B cell (primary cell): ENCODE data around the gene MCRIP2. TPM values are rescaled to one million over a fixed set of nuclear protein-coding genes. Genes with fewer than 3 reads are reported as not detected.

Source experiments
- ATAC-seq: fragments of 200-7000 bp; cut with Tn5 transposase; one replicate; pipeline ENCODE4 v1.10.0; 2021; ENCODE audit warnings: low read depth, mild to moderate bottlenecking, moderate number of reproducible peaks, moderate library complexity
- CTCF ChIA-PET: fragments of 350-600 bp; sonication (Branson Sonifier 250); formaldehyde crosslinking; loops from one replicate; lab custom pipeline; 2021; ENCODE audit warnings: antibody characterized with exemption, inconsistent platforms; lab: Charles Lee
- POLR2A ChIA-PET: fragments of 350-600 bp; sonication (Branson Sonifier 250); formaldehyde crosslinking; loops from one replicate; lab custom pipeline; 2021; ENCODE audit warnings: antibody characterized with exemption; lab: Charles Lee
- DNase-seq: peaks from one replicate; pipeline ENCODE4 v3.0.0; 2013
- H2AFZ ChIP-seq: 2 replicates; pipeline ENCODE4 v1.6.1; 2012; ENCODE audit warnings: mild to moderate bottlenecking, low read depth, low read length; ENCODE audit not compliant: insufficient read depth, poor library complexity, severe bottlenecking
- H3K27ac ChIP-seq, 2 donors: 1 replicate in 1 of 2; 2 replicates in 1 of 2; pipeline ENCODE4 v1.5.1; 2012 to 2013; ENCODE audit warnings: low read length in 2 of 2, mild to moderate bottlenecking in 2 of 2, moderate library complexity in 1 of 2
- H3K27me3 ChIP-seq, 4 experiments: fragments of 200-600 bp in 1 of 4; sonication (generic) in 1 of 4; replicated peaks in 1 of 4; 1 replicate in 2 of 4; 2 replicates in 2 of 4; pipeline versions ENCODE4 v1.6.1 to v1.7.0; 2013 to 2016; ENCODE audit warnings: low read length in 3 of 4, mild to moderate bottlenecking in 2 of 4, mixed read lengths in 1 of 4, moderate library complexity in 1 of 4; ENCODE audit not compliant: insufficient read depth in 4 of 4, control insufficient read depth in 3 of 4; ENCODE audit errors: control extremely low read depth in 1 of 4
- H3K36me3 ChIP-seq, 2 experiments: replicated peaks in 1 of 2; 1 replicate in 1 of 2; 2 replicates in 1 of 2; pipeline versions ENCODE4 v1.6.1 to v1.7.1; 2013; ENCODE audit warnings: low read length in 1 of 2; ENCODE audit not compliant: insufficient read depth in 2 of 2, control insufficient read depth in 1 of 2; ENCODE audit errors: control extremely low read depth in 1 of 2, extremely low read depth in 1 of 2
- H3K4me1 ChIP-seq, 2 donors: fragments of 200-600 bp in 1 of 2; sonication (generic) in 1 of 2; 1 replicate in 1 of 2; 2 replicates in 1 of 2; pipeline versions ENCODE4 v1.5.1 to v1.6.1; 2013 to 2017; ENCODE audit warnings: low read length in 2 of 2; ENCODE audit not compliant: control insufficient read depth in 2 of 2, insufficient read depth in 2 of 2
- H3K4me2 ChIP-seq: replicated peaks from 2 replicates; pipeline ENCODE3; 2012; ENCODE audit warnings: mild to moderate bottlenecking, low read depth, low read length; ENCODE audit not compliant: poor library complexity, severe bottlenecking
- H3K4me3 ChIP-seq, 5 experiments: fragments of 200-600 bp in 1 of 5; sonication (generic) in 1 of 5; 1 replicate in 3 of 5; 2 replicates in 2 of 5; pipeline versions ENCODE4 v1.5.1 to v1.7.0; 2011 to 2016; ENCODE audit warnings: low read length in 4 of 5, mild to moderate bottlenecking in 4 of 5, low read depth in 2 of 5, control low read depth in 1 of 5, moderate library complexity in 1 of 5; ENCODE audit not compliant: insufficient read depth in 1 of 5; ENCODE audit errors: control extremely low read depth in 1 of 5, extremely low read depth in 1 of 5
- H3K79me2 ChIP-seq: fragments of 200-600 bp; sonication (generic); one replicate; pipeline ENCODE4 v1.6.0; 2016; ENCODE audit warnings: low read length; ENCODE audit not compliant: control insufficient read depth, insufficient read depth
- H3K9ac ChIP-seq: fragments of 200-600 bp; sonication (generic); 2 replicates; pipeline ENCODE4 v1.6.1; 2017; ENCODE audit warnings: mild to moderate bottlenecking, low read length, moderate library complexity
- H3K9me3 ChIP-seq, 3 donors: one replicate each; pipeline versions ENCODE4 v1.6.1 to v1.7.1; 2013; ENCODE audit warnings: low read length in 2 of 3; ENCODE audit not compliant: control insufficient read depth in 2 of 3, insufficient read depth in 1 of 3; ENCODE audit errors: control extremely low read depth in 1 of 3
- H4K20me1 ChIP-seq: 2 replicates; pipeline ENCODE4 v1.6.0; 2012; ENCODE audit warnings: mild to moderate bottlenecking, low read length; ENCODE audit not compliant: insufficient read depth, control insufficient read depth, poor library complexity, severe bottlenecking
- H3K27ac Mint-ChIP-seq: one replicate; pipeline ENCODE4 v1.8.0; 2021; ENCODE audit warnings: mixed read lengths
- H3K27me3 Mint-ChIP-seq: one replicate; pipeline ENCODE4 v1.8.0; 2021; ENCODE audit warnings: mixed read lengths
- H3K4me1 Mint-ChIP-seq: one replicate; pipeline ENCODE4 v1.8.0; 2021; ENCODE audit warnings: mixed read lengths
- H3K4me3 Mint-ChIP-seq: one replicate; pipeline ENCODE4 v1.8.0; 2021; ENCODE audit warnings: mixed read lengths
- H3K9me3 Mint-ChIP-seq: one replicate; pipeline ENCODE4 v1.8.0; 2022; ENCODE audit warnings: mixed read lengths; ENCODE audit not compliant: insufficient read depth
- EZH2 ChIP-seq: IDR thresholded peaks from 2 replicates; pipeline ENCODE4 v1.6.1; 2012; ENCODE audit warnings: borderline replicate concordance, low read depth, mild to moderate bottlenecking, moderate library complexity, low read length; ENCODE audit not compliant: insufficient read depth, poor library complexity, severe bottlenecking
- WGBS: methylation state at CpG from one replicate; pipeline ENCODE4 v1.1.5; 2013; ENCODE audit warnings: missing lambda C conversion rate; ENCODE audit not compliant: insufficient coverage; 5-methylcytosine and 5-hydroxymethylcytosine counted together
- intact Hi-C: fragments of 100-400 bp; cut with micrococcal nuclease; formaldehyde crosslinking; loops from one replicate; pipeline ENCODE4 v1.10.0; 2022
- polyA plus RNA-seq: library from polyadenylated mRNA; depleted of rRNA; stranded (reverse); fragments of >200 nt; gene quantifications from 2 replicates; pipeline ENCODE4 v1.2.3, GENCODE V29; 2012
- total RNA-seq, 2 donors: library from RNA; stranded (reverse); fragments of 120-200 nt in 1 of 2; gene quantifications; 1 replicate in 1 of 2; 2 replicates in 1 of 2; pipeline versions ENCODE4 v1.2.3 to v1.2.4, GENCODE V29; 2013 to 2022
- TF ChIP-seq, protein P1 (sequence below): fragments of 200-600 bp; IDR thresholded peaks from one replicate; pipeline ENCODE4 v1.8.0; 2022; ENCODE audit warnings: antibody characterized with exemption, mild to moderate bottlenecking

Gene MCRIP2
- total and polyA plus RNA-seq, 2 donors (not counting 1 experiment from before 2014, with no cell fraction given), result 29.2 to 46.0 TPM

GRCh38 chr16:681746-682427 is 40.3 kb downstream of the MCRIP2 start:
- Histone ChIP-seq H3K27ac (no peak overlapping the region), H3K36me3 (peaks cover 0 to 24% of the 10 kb centered on the region in 2 experiments), H2AFZ (no peak overlapping the region), H3K9me3 (no peaks in the 10 kb centered on the region), H3K79me2 (peaks cover 37% of the 10 kb centered on the region), H3K4me3 (no peak overlapping the region), H3K9ac (no peak overlapping the region), H4K20me1 (peaks cover 31% of the 10 kb centered on the region), H3K27me3 (peaks cover 0 to 5% (median 2%) of the 10 kb centered on the region in 4 experiments), H3K4me2 (peak overlapping the region; percentile 99), H3K4me1 (peaks cover 28 to 61% of the 10 kb centered on the region in 2 donors)
- peak overlapping the region; percentile 65 for H3K27ac Mint-ChIP-seq
- POLR2A ChIA-PET, result no interaction called here
- H3K9me3 Mint-ChIP-seq, result no peaks in the 10 kb centered on the region
- H3K4me3 Mint-ChIP-seq, result peak overlapping the region; percentile 80
- TF ChIP-seq EZH2, result no peak
- TF ChIP-seq, protein P1, sequence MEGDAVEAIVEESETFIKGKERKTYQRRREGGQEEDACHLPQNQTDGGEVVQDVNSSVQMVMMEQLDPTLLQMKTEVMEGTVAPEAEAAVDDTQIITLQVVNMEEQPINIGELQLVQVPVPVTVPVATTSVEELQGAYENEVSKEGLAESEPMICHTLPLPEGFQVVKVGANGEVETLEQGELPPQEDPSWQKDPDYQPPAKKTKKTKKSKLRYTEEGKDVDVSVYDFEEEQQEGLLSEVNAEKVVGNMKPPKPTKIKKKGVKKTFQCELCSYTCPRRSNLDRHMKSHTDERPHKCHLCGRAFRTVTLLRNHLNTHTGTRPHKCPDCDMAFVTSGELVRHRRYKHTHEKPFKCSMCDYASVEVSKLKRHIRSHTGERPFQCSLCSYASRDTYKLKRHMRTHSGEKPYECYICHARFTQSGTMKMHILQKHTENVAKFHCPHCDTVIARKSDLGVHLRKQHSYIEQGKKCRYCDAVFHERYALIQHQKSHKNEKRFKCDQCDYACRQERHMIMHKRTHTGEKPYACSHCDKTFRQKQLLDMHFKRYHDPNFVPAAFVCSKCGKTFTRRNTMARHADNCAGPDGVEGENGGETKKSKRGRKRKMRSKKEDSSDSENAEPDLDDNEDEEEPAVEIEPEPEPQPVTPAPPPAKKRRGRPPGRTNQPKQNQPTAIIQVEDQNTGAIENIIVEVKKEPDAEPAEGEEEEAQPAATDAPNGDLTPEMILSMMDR, result no peak
- no peaks in the 10 kb centered on the region for H3K27me3 Mint-ChIP-seq
- 86% methylated on average over 26 of the region's 28 CpGs for WGBS
- ATAC-seq (no peak), DNase-seq (no peak)
- intact Hi-C loops, result loop anchor here (5.0 kb wide), 1 partner anchor 40 kb away; the partner anchor contains the start of gene ANTKMT
- CTCF ChIA-PET, result interaction anchor here (1.2 to 1.4 kb wide), 2 partner anchors 14 to 45 kb away, joined by 3 to 7 read pairs; partner anchors contain the start of genes METTL26 and RHOT2
- H3K4me1 Mint-ChIP-seq, result peaks cover 36% of the 10 kb centered on the region
